WTC11 (cell line): ENCODE results near the gene OR6K3. TPM values are rescaled to one million over a fixed set of nuclear protein-coding genes. Genes with fewer than 3 reads are reported as not detected.

Experiments
- ATAC-seq: fragments of 200-7000 bp; cut with Tn5 transposase; 2 replicates; pipeline ENCODE4 v1.10.0; 2021; ENCODE audit warnings: mild to moderate bottlenecking, moderate library complexity
- Bru-seq: library from RNA; stranded (reverse); fragments of 400-500 nt; gene quantifications from one replicate; lab custom pipeline; 2021; lab: Mats Ljungman, UMichigan
- CTCF ChIA-PET: fragments of 300-600 bp; sonication (Branson Sonifier 250); formaldehyde crosslinking; loops from one replicate; lab custom pipeline; 2021; ENCODE audit warnings: antibody characterized with exemption; lab: Charles Lee
- POLR2A ChIA-PET: fragments of 350-600 bp; sonication (Branson Sonifier 250); formaldehyde crosslinking; loops from one replicate; lab custom pipeline; 2021; ENCODE audit warnings: antibody characterized with exemption; lab: Charles Lee
- DNase-seq: peaks from one replicate; pipeline ENCODE4 v3.0.0; 2021; ENCODE audit warnings: low spot score
- H3K27ac Mint-ChIP-seq: 2 replicates; pipeline ENCODE4 v1.8.0; 2021; ENCODE audit warnings: mixed read lengths
- H3K27me3 Mint-ChIP-seq: 2 replicates; pipeline ENCODE4 v1.8.0; 2021; ENCODE audit warnings: low read depth, mild to moderate bottlenecking, moderate library complexity, mixed read lengths
- H3K36me3 Mint-ChIP-seq: 2 replicates; pipeline ENCODE4 v1.8.0; 2021; ENCODE audit warnings: mixed read lengths
- H3K4me1 Mint-ChIP-seq: 2 replicates; pipeline ENCODE4 v1.8.0; 2022; ENCODE audit warnings: mixed read lengths
- H3K4me3 Mint-ChIP-seq: 2 replicates; pipeline ENCODE4 v1.8.0; 2021; ENCODE audit warnings: mild to moderate bottlenecking, moderate library complexity, mixed read lengths
- H3K9me3 Mint-ChIP-seq: 2 replicates; pipeline ENCODE4 v1.8.0; 2021; ENCODE audit warnings: mixed read lengths
- ATF1 ChIP-seq: sonication (generic); formaldehyde crosslinking; IDR thresholded peaks from 2 replicates; pipeline ENCODE4 v1.8.1; 2023; ENCODE audit warnings: mild to moderate bottlenecking, moderate library complexity, missing genetic modification reagents
- CBFB ChIP-seq: sonication (generic); formaldehyde crosslinking; IDR thresholded peaks from 2 replicates; pipeline ENCODE4 v1.8.1; 2022; ENCODE audit warnings: mild to moderate bottlenecking, low read depth, missing genetic modification reagents
- EMX1 ChIP-seq: fragments of 250-450 bp; sonication (Bioruptor Pico); IDR thresholded peaks from 2 replicates; pipeline ENCODE4 v1.8.0; 2021; ENCODE audit warnings: mild to moderate bottlenecking
- FOXJ3 ChIP-seq: sonication (generic); formaldehyde crosslinking; IDR thresholded peaks from 2 replicates; pipeline ENCODE4 v1.9.0; 2021; ENCODE audit warnings: missing genetic modification reagents, mild to moderate bottlenecking, borderline replicate concordance
- HMGXB4 ChIP-seq: sonication (generic); formaldehyde crosslinking; IDR thresholded peaks from 2 replicates; pipeline ENCODE4 v1.8.1; 2023; ENCODE audit warnings: mild to moderate bottlenecking, moderate library complexity, missing genetic modification reagents
- KAT7 ChIP-seq: sonication (generic); formaldehyde crosslinking; IDR thresholded peaks from 2 replicates; pipeline ENCODE4 v1.8.1; 2023; ENCODE audit warnings: missing genetic modification reagents, mild to moderate bottlenecking, borderline replicate concordance
- MLX ChIP-seq: sonication (generic); formaldehyde crosslinking; IDR thresholded peaks from 2 replicates; pipeline ENCODE4 v1.8.1; 2023; ENCODE audit warnings: mild to moderate bottlenecking, missing genetic modification reagents, moderate library complexity
- NFYB ChIP-seq: sonication (generic); formaldehyde crosslinking; conservative IDR thresholded peaks from 2 replicates; pipeline ENCODE4 v1.8.0; 2022; ENCODE audit warnings: low read depth, missing genetic modification reagents
- NR1H2 ChIP-seq: sonication (generic); formaldehyde crosslinking; IDR thresholded peaks from 2 replicates; pipeline ENCODE4 v1.9.0; 2021; ENCODE audit warnings: mild to moderate bottlenecking, moderate library complexity, missing genetic modification reagents
- PRDM15 ChIP-seq: sonication (generic); formaldehyde crosslinking; IDR thresholded peaks from 2 replicates; pipeline ENCODE4 v1.8.0; 2022; ENCODE audit warnings: missing genetic modification reagents
- SMAD3 ChIP-seq: sonication (generic); formaldehyde crosslinking; IDR thresholded peaks from 2 replicates; pipeline ENCODE4 v1.8.0; 2022; ENCODE audit warnings: missing genetic modification reagents, mild to moderate bottlenecking, borderline replicate concordance
- SOX15 ChIP-seq: fragments of 250-450 bp; sonication (Bioruptor Pico); IDR thresholded peaks from 2 replicates; pipeline ENCODE4 v1.9.0; 2021; ENCODE audit warnings: mild to moderate bottlenecking
- TEAD1 ChIP-seq: sonication (generic); formaldehyde crosslinking; IDR thresholded peaks from 2 replicates; pipeline ENCODE4 v1.8.0; 2022; ENCODE audit warnings: mild to moderate bottlenecking, missing genetic modification reagents
- USF1 ChIP-seq: sonication (generic); formaldehyde crosslinking; IDR thresholded peaks from 2 replicates; pipeline ENCODE4 v1.8.0; 2022; ENCODE audit warnings: mild to moderate bottlenecking, missing genetic modification reagents
- ZNF138 ChIP-seq: sonication (generic); formaldehyde crosslinking; conservative IDR thresholded peaks from 2 replicates; pipeline ENCODE4 v1.8.1; 2022; ENCODE audit warnings: mild to moderate bottlenecking, moderate library complexity, missing genetic modification reagents
- ZNF263 ChIP-seq: sonication (generic); formaldehyde crosslinking; IDR thresholded peaks from 2 replicates; pipeline ENCODE4 v1.8.1; 2022; ENCODE audit warnings: low read depth, mild to moderate bottlenecking, moderate library complexity, missing genetic modification reagents
- ZNF416 ChIP-seq: fragments of 250-450 bp; sonication (Bioruptor Pico); IDR thresholded peaks from 2 replicates; pipeline ENCODE4 v1.9.0; 2021; ENCODE audit warnings: mild to moderate bottlenecking, inconsistent platforms
- long read RNA-seq, 3 experiments: library from RNA in 1 of 3; library from capped mRNA in 1 of 3; library from polyadenylated mRNA in 1 of 3; unstranded in 2 of 3; stranded (forward) in 1 of 3; transcript quantifications; one replicate each; pipeline ENCODE4 v2.0.0, GENCODE V29; 2021
- total RNA-seq: library from RNA; stranded (reverse); gene quantifications from 3 replicates; pipeline ENCODE4 v1.2.3, GENCODE V29; 2021
- TF ChIP-seq, protein P1 (sequence below): sonication (generic); formaldehyde crosslinking; IDR thresholded peaks from 2 replicates; pipeline ENCODE4 v1.8.1; 2022; ENCODE audit warnings: low read depth, mild to moderate bottlenecking, moderate library complexity, missing genetic modification reagents, borderline replicate concordance
- TF ChIP-seq, protein P2 (sequence below): fragments of 250-450 bp; sonication (Bioruptor Pico); IDR thresholded peaks from 2 replicates; pipeline ENCODE4 v1.8.0; 2021; ENCODE audit warnings: mild to moderate bottlenecking
- TF ChIP-seq, protein P3 (sequence below): sonication (generic); formaldehyde crosslinking; IDR thresholded peaks from 2 replicates; pipeline ENCODE4 v1.8.1; 2023; ENCODE audit warnings: mild to moderate bottlenecking, missing genetic modification reagents, moderate library complexity
- TF ChIP-seq, protein P4 (sequence below): sonication (generic); formaldehyde crosslinking; IDR thresholded peaks from 2 replicates; pipeline ENCODE4 v1.8.1; 2022; ENCODE audit warnings: mild to moderate bottlenecking, missing genetic modification reagents, moderate library complexity, borderline replicate concordance
- TF ChIP-seq, protein P5 (sequence below): sonication (generic); formaldehyde crosslinking; IDR thresholded peaks from 2 replicates; pipeline ENCODE4 v1.8.0; 2022; ENCODE audit warnings: mild to moderate bottlenecking, missing genetic modification reagents
- TF ChIP-seq, protein P6 (sequence below): sonication (generic); formaldehyde crosslinking; IDR thresholded peaks from 2 replicates; pipeline ENCODE4 v1.8.1; 2022; ENCODE audit warnings: missing genetic modification reagents, borderline replicate concordance

Gene OR6K3
- total RNA-seq (not detected in 3 replicates), Bru-seq, nascent RNA (not detected)
- long read RNA-seq, experiment 1 = 0 reads
- long read RNA-seq, experiment 2 = 0 reads
- long read RNA-seq, experiment 3 = 0 reads

GRCh38 chr1:158720620-158721019, at the start of gene OR6K3:
TSS of gene OR6K3 (minus strand) at chr1:158720720. CDS start at chr1:158718115, 2,605 bp downstream.
- POLR2A ChIA-PET = no interaction called here
- H3K9me3 Mint-ChIP-seq = no peaks in the 10 kb centered on the region
- CTCF ChIA-PET = no interaction called here
- TF ChIP-seq, protein P1, sequence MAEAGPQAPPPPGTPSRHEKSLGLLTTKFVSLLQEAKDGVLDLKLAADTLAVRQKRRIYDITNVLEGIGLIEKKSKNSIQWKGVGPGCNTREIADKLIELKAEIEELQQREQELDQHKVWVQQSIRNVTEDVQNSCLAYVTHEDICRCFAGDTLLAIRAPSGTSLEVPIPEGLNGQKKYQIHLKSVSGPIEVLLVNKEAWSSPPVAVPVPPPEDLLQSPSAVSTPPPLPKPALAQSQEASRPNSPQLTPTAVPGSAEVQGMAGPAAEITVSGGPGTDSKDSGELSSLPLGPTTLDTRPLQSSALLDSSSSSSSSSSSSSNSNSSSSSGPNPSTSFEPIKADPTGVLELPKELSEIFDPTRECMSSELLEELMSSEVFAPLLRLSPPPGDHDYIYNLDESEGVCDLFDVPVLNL (CRISPR knock-in tag) = no peak
- TF ChIP-seq NFYB (CRISPR knock-in tag) (no peak), HMGXB4 (no peak), NR1H2 (CRISPR knock-in tag) (no peak), MLX (CRISPR knock-in tag) (no peak), FOXJ3 (no peak), TEAD1 (CRISPR knock-in tag) (no peak), SOX15 (no peak), USF1 (no peak), ZNF138 (CRISPR knock-in tag) (no peak), SMAD3 (no peak)
- TF ChIP-seq, protein P2, sequence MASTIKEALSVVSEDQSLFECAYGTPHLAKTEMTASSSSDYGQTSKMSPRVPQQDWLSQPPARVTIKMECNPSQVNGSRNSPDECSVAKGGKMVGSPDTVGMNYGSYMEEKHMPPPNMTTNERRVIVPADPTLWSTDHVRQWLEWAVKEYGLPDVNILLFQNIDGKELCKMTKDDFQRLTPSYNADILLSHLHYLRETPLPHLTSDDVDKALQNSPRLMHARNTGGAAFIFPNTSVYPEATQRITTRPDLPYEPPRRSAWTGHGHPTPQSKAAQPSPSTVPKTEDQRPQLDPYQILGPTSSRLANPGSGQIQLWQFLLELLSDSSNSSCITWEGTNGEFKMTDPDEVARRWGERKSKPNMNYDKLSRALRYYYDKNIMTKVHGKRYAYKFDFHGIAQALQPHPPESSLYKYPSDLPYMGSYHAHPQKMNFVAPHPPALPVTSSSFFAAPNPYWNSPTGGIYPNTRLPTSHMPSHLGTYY (CRISPR knock-in tag) = no peak
- TF ChIP-seq, protein P3, sequence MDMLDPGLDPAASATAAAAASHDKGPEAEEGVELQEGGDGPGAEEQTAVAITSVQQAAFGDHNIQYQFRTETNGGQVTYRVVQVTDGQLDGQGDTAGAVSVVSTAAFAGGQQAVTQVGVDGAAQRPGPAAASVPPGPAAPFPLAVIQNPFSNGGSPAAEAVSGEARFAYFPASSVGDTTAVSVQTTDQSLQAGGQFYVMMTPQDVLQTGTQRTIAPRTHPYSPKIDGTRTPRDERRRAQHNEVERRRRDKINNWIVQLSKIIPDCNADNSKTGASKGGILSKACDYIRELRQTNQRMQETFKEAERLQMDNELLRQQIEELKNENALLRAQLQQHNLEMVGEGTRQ (CRISPR knock-in tag) = no peak
- TF ChIP-seq, protein P4, sequence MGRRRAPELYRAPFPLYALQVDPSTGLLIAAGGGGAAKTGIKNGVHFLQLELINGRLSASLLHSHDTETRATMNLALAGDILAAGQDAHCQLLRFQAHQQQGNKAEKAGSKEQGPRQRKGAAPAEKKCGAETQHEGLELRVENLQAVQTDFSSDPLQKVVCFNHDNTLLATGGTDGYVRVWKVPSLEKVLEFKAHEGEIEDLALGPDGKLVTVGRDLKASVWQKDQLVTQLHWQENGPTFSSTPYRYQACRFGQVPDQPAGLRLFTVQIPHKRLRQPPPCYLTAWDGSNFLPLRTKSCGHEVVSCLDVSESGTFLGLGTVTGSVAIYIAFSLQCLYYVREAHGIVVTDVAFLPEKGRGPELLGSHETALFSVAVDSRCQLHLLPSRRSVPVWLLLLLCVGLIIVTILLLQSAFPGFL (CRISPR knock-in tag) = no peak
- TF ChIP-seq, protein P5, sequence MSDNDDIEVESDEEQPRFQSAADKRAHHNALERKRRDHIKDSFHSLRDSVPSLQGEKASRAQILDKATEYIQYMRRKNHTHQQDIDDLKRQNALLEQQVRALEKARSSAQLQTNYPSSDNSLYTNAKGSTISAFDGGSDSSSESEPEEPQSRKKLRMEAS (CRISPR knock-in tag) = no peak
- no peaks in the 10 kb centered on the region for H3K36me3 Mint-ChIP-seq
- H3K27me3 Mint-ChIP-seq = no peaks in the 10 kb centered on the region
- ATAC-seq (no peak), DNase-seq (no peak)
- H3K4me3 Mint-ChIP-seq = no peak within 1 kb of the TSS
- H3K27ac Mint-ChIP-seq = no peak within 1 kb of the TSS
- no peaks in the 10 kb centered on the region for H3K4me1 Mint-ChIP-seq

DNA sequence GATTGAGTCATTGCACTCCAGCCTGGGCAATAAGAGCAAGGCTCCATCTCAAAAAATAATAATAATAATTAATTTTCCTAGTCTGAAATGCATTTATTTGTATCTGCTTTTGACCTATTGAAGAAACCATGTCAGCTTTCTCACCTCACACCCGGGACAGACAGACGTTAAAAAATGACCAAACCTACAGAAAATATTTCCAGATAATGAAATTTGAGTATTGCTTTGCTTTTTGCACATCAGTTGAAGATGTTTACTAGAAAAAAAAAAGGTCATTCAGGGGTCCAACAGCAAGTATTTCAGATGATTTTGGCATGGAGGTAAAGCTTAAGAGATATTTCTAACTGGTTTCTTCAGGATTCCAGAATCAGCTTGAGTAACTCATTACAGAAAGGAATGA, 33.9 kb upstream of the OR6K3 start, which contains the start of gene OR6K6:
OR6K6 (plus strand) TSS at position 301 of the 400 bp plus-strand sequence. CDS start 168 bp downstream, outside the sequence.
- Mint-ChIP-seq H3K9me3 (peaks cover 11% of the 10 kb centered on the region), H3K36me3 (no peaks in the 10 kb centered on the region), H3K4me1 (0 out of 2 replicates have a peak, but pooled peaks cover 6% of the 10 kb centered on the region), H3K27me3 (no peaks in the 10 kb centered on the region), H3K27ac (no peak within 1 kb of the TSS), H3K4me3 (no peak within 1 kb of the TSS)
- CTCF ChIA-PET = no interaction called here
- DNase-seq = no peak
- TF ChIP-seq, protein P6, sequence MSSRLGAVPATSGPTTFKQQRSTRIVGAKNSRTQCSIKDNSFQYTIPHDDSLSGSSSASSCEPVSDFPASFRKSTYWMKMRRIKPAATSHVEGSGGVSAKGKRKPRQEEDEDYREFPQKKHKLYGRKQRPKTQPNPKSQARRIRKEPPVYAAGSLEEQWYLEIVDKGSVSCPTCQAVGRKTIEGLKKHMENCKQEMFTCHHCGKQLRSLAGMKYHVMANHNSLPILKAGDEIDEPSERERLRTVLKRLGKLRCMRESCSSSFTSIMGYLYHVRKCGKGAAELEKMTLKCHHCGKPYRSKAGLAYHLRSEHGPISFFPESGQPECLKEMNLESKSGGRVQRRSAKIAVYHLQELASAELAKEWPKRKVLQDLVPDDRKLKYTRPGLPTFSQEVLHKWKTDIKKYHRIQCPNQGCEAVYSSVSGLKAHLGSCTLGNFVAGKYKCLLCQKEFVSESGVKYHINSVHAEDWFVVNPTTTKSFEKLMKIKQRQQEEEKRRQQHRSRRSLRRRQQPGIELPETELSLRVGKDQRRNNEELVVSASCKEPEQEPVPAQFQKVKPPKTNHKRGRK (CRISPR knock-in tag) = no peak
- TF ChIP-seq ATF1 (no peak), ZNF263 (CRISPR knock-in tag) (no peak), EMX1 (no peak), PRDM15 (no peak), CBFB (CRISPR knock-in tag) (no peak), ZNF416 (CRISPR knock-in tag) (no peak), KAT7 (CRISPR knock-in tag) (no peak)
- ATAC-seq = no peak
- POLR2A ChIA-PET = no interaction called here
